Neutrophil (primary cell): ENCODE data around the gene KHDC1.
"Not testable (repeated sequence)": the region's sequence is repeated elsewhere in the genome, so short reads cannot be mapped to it uniquely, and the experiment has no call there.

Experiments
- H3K27ac ChIP-seq: fragments of 200-600 bp; sonication (generic); 2 replicates; pipeline ENCODE4 v1.5.1; 2016; ENCODE audit warnings: mild to moderate bottlenecking, moderate library complexity
- H3K27me3 ChIP-seq: fragments of 200-600 bp; sonication (generic); 2 replicates; pipeline ENCODE4 v1.6.0; 2016; ENCODE audit warnings: mild to moderate bottlenecking
- H3K36me3 ChIP-seq: fragments of 200-600 bp; sonication (generic); 2 replicates; pipeline ENCODE4 v1.5.1; 2017
- H3K4me1 ChIP-seq, 2 experiments: fragments of 200-600 bp in 1 of 2; sonication (generic) in 1 of 2; 1 replicate in 1 of 2; 2 replicates in 1 of 2; pipeline versions ENCODE4 v1.5.1 to v1.6.1; 2013 to 2016; ENCODE audit warnings: low read depth in 1 of 2, low read length in 1 of 2, mild to moderate bottlenecking in 1 of 2, moderate library complexity in 1 of 2; ENCODE audit not compliant: control insufficient read depth in 1 of 2, insufficient read depth in 1 of 2
- H3K4me3 ChIP-seq, 2 experiments: fragments of 200-600 bp in 1 of 2; sonication (generic) in 1 of 2; 1 replicate in 1 of 2; 2 replicates in 1 of 2; pipeline ENCODE4 v1.5.1; 2013 to 2016; ENCODE audit warnings: low read depth in 1 of 2, low read length in 1 of 2, mild to moderate bottlenecking in 1 of 2, moderate library complexity in 1 of 2
- H3K9me3 ChIP-seq: fragments of 200-600 bp; sonication (generic); 2 replicates; pipeline ENCODE4 v1.5.1; 2016
- CTCF ChIP-seq: fragments of 200-600 bp; sonication (generic); IDR thresholded peaks from 2 replicates; pipeline ENCODE4 v1.5.1; 2016; ENCODE audit warnings: antibody characterized with exemption

Gene KHDC1

GRCh38 chr6:73240730-73241129 lies 22.3 kb downstream of the KHDC1 start:
- H3K4me1 ChIP-seq: no peaks in the 10 kb centered on the region
- H3K4me3 ChIP-seq: no peak overlapping the region
- H3K27me3 ChIP-seq: no peaks in the 10 kb centered on the region
- TF ChIP-seq CTCF: no peak
- no peaks in the 10 kb centered on the region for H3K36me3 ChIP-seq
- H3K27ac ChIP-seq: no peak overlapping the region
- H3K9me3 ChIP-seq: no peaks in the 10 kb centered on the region

- Histone ChIP-seq H3K4me3 (no peak overlapping the region), H3K27me3 (no peaks in the 10 kb centered on the region), H3K4me1 (no peaks in the 10 kb centered on the region), H3K27ac (no peak overlapping the region), H3K9me3 (no peaks in the 10 kb centered on the region), H3K36me3 (no peaks in the 10 kb centered on the region)
- no peak for TF ChIP-seq CTCF
Measured at GRCh38 chr6:73236144-73236750, 26.7 kb downstream of the KHDC1 start.

GRCh38 chr6:73234733-73235132 lies 28.3 kb downstream of the KHDC1 start:
- Histone ChIP-seq H3K9me3 (no peaks in the 10 kb centered on the region), H3K27me3 (no peaks in the 10 kb centered on the region), H3K4me3 (no peak overlapping the region), H3K36me3 (no peaks in the 10 kb centered on the region), H3K4me1 (no peaks in the 10 kb centered on the region), H3K27ac (no peak overlapping the region)
- TF ChIP-seq CTCF: no peak

GRCh38 chr6:73233971-73234370 lies 29.0 kb downstream of the KHDC1 start:
- H3K4me3 ChIP-seq, H3K9me3 ChIP-seq, H3K4me1 ChIP-seq, H3K36me3 ChIP-seq, H3K27ac ChIP-seq, H3K27me3 ChIP-seq: not testable (repeated sequence)

GRCh38 chr6:73233048-73233447 lies 29.9 kb downstream of the KHDC1 start:
- no peaks in the 10 kb centered on the region for H3K27me3 ChIP-seq
- no peaks in the 10 kb centered on the region for H3K4me1 ChIP-seq
- no peak overlapping the region for H3K4me3 ChIP-seq
- H3K36me3 ChIP-seq: no peaks in the 10 kb centered on the region
- H3K9me3 ChIP-seq: no peaks in the 10 kb centered on the region
- H3K27ac ChIP-seq: no peak overlapping the region
- TF ChIP-seq CTCF: no peak

- TF ChIP-seq CTCF: no peak
- Histone ChIP-seq H3K36me3 (no peaks in the 10 kb centered on the region), H3K4me3 (no peak overlapping the region), H3K9me3 (no peaks in the 10 kb centered on the region), H3K4me1 (no peaks in the 10 kb centered on the region), H3K27ac (no peak overlapping the region), H3K27me3 (no peaks in the 10 kb centered on the region)
Measured at GRCh38 chr6:73231986-73232391, 31.0 kb downstream of the KHDC1 start.
